ENCODE results near the gene HPCAL4. TPM values are rescaled to one million over a fixed set of nuclear protein-coding genes. Genes with fewer than 3 reads are reported as not detected.

The HPCAL4 gene
- total and polyA plus RNA-seq, 2 experiments from 2014 or later, result 0.08 to 1.2 TPM

DNA sequence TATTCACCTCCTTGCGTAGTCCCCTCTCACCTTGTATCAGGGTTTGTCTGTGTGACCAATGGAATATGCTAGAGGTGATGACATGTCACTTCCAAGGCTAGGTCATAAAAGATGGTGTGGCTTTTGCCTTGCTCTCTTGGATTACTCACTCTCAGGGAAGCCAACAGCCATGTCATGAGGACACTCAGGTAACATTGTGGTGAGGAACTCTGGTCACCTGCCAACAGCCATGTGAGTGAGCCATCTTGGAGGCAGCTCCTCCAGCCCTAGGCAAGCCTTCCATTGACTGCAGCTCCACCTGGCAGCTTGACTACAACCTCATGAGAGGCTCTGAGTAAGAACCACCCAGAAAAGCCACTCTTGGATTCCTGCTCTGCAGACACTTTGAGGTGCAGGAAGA lies 40.8 kb downstream of the HPCAL4 start (continued):
- TF ChIP-seq, protein P1, sequence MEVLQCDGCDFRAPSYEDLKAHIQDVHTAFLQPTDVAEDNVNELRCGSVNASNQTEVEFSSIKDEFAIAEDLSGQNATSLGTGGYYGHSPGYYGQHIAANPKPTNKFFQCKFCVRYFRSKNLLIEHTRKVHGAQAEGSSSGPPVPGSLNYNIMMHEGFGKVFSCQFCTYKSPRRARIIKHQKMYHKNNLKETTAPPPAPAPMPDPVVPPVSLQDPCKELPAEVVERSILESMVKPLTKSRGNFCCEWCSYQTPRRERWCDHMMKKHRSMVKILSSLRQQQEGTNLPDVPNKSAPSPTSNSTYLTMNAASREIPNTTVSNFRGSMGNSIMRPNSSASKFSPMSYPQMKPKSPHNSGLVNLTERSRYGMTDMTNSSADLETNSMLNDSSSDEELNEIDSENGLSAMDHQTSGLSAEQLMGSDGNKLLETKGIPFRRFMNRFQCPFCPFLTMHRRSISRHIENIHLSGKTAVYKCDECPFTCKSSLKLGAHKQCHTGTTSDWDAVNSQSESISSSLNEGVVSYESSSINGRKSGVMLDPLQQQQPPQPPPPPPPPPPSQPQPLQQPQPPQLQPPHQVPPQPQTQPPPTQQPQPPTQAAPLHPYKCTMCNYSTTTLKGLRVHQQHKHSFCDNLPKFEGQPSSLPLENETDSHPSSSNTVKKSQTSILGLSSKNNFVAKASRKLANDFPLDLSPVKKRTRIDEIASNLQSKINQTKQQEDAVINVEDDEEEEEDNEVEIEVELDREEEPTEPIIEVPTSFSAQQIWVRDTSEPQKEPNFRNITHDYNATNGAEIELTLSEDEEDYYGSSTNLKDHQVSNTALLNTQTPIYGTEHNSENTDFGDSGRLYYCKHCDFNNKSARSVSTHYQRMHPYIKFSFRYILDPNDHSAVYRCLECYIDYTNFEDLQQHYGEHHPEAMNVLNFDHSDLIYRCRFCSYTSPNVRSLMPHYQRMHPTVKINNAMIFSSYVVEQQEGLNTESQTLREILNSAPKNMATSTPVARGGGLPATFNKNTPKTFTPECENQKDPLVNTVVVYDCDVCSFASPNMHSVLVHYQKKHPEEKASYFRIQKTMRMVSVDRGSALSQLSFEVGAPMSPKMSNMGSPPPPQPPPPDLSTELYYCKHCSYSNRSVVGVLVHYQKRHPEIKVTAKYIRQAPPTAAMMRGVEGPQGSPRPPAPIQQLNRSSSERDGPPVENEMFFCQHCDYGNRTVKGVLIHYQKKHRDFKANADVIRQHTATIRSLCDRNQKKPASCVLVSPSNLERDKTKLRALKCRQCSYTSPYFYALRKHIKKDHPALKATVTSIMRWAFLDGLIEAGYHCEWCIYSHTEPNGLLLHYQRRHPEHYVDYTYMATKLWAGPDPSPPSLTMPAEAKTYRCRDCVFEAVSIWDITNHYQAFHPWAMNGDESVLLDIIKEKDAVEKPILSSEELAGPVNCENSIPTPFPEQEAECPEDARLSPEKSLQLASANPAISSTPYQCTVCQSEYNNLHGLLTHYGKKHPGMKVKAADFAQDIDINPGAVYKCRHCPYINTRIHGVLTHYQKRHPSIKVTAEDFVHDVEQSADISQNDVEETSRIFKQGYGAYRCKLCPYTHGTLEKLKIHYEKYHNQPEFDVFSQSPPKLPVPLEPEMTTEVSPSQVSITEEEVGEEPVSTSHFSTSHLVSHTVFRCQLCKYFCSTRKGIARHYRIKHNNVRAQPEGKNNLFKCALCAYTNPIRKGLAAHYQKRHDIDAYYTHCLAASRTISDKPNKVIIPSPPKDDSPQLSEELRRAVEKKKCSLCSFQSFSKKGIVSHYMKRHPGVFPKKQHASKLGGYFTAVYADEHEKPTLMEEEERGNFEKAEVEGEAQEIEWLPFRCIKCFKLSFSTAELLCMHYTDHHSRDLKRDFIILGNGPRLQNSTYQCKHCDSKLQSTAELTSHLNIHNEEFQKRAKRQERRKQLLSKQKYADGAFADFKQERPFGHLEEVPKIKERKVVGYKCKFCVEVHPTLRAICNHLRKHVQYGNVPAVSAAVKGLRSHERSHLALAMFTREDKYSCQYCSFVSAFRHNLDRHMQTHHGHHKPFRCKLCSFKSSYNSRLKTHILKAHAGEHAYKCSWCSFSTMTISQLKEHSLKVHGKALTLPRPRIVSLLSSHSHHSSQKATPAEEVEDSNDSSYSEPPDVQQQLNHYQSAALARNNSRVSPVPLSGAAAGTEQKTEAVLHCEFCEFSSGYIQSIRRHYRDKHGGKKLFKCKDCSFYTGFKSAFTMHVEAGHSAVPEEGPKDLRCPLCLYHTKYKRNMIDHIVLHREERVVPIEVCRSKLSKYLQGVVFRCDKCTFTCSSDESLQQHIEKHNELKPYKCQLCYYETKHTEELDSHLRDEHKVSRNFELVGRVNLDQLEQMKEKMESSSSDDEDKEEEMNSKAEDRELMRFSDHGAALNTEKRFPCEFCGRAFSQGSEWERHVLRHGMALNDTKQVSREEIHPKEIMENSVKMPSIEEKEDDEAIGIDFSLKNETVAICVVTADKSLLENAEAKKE (CRISPR knock-in tag; IDR thresholded peaks at IDR 0.05), result no peak
- TF ChIP-seq, protein P2, sequence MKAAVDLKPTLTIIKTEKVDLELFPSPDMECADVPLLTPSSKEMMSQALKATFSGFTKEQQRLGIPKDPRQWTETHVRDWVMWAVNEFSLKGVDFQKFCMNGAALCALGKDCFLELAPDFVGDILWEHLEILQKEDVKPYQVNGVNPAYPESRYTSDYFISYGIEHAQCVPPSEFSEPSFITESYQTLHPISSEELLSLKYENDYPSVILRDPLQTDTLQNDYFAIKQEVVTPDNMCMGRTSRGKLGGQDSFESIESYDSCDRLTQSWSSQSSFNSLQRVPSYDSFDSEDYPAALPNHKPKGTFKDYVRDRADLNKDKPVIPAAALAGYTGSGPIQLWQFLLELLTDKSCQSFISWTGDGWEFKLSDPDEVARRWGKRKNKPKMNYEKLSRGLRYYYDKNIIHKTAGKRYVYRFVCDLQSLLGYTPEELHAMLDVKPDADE (IDR thresholded peaks at IDR 0.05), result no peak

DNA sequence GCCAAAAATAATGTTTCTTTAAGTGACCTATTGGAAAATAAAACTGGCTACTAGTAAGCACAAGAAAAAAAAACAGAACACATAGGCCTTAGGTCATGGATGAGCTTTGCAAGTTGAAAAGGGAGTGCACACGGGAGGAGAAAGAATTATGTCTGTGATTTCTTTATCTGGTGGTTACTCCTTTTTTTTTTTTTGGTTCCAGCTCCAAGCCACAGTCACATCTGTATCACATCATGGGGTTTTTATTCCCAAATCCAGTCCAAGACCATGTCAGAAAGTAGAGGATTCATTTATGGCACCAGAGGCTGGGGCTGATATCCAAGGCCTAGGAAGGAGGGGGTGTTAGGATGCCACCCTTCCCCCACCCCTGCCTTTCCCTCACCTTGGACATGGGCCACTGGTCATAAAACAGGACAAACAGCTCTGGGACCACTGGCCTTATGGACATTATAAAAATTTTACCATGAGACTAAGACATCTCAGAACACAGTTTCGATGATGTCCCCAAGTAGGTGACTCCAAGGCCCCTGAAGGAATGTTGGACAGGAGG lies 41.5 kb downstream of the HPCAL4 start:
- H3K9me3 Mint-ChIP-seq, result no peaks in the 10 kb centered on the region
- H3K36me3 Mint-ChIP-seq (ENCODE audit: low read depth), result no peaks in the 10 kb centered on the region

More for the DNA sequence above, 41.5 kb downstream of the HPCAL4 start:
- no peak for DNase-seq (ENCODE audit: low spot score)
- H2AFZ ChIP-seq, result no peak overlapping the region
- peaks cover 20% of the 10 kb centered on the region for H3K27me3 Mint-ChIP-seq (ENCODE audit: insufficient read depth, low read depth, poor library complexity)
- H3K27ac ChIP-seq (ENCODE audit: low read depth), result no peak overlapping the region
- TF ChIP-seq ZNF114 (CRISPR knock-in tag; IDR thresholded peaks at IDR 0.05) (no peak), NANOG (IDR thresholded peaks at IDR 0.05; ENCODE audit: borderline replicate concordance) (no peak)
- TF ChIP-seq, protein P1 (CRISPR knock-in tag; IDR thresholded peaks at IDR 0.05), result no peak
- no peaks in the 10 kb centered on the region for H3K79me2 ChIP-seq (replicated peaks; ENCODE audit: insufficient read depth)
- peaks cover 16% of the 10 kb centered on the region for H3K4me1 ChIP-seq (ENCODE audit: insufficient read depth)
- no peak overlapping the region for H3K27ac Mint-ChIP-seq
- no peak overlapping the region for H3K4me3 ChIP-seq
- peaks cover 4% of the 10 kb centered on the region; the same call in 1 of the 2 replicates for H3K9me2 ChIP-seq (ENCODE audit: insufficient read depth)
- peaks cover 27% of the 10 kb centered on the region for H3K4me1 Mint-ChIP-seq
- 0 out of 2 replicates have a peak, but pooled peaks cover 5% of the 10 kb centered on the region for H3F3A ChIP-seq (replicated peaks; ENCODE audit: low read depth)
- H3K36me3 ChIP-seq (ENCODE audit: insufficient read depth), result no peaks in the 10 kb centered on the region
- no peak overlapping the region for H3K4me3 Mint-ChIP-seq
- no peak for ATAC-seq
- H3K4me2 ChIP-seq, result no peak overlapping the region
- peaks cover 25% of the 10 kb centered on the region; the same call in 1 of the 2 replicates for H3K27me3 ChIP-seq (ENCODE audit: insufficient read depth)
- H4K20me1 ChIP-seq (replicated peaks; ENCODE audit: insufficient read depth), result no peaks in the 10 kb centered on the region

All from GM23338 (cell line).